ENCODE measurements around the gene PPP1R37. TPM values are rescaled to one million over a fixed set of nuclear protein-coding genes. Genes with fewer than 3 reads are reported as not detected.

Gene PPP1R37
- total and polyA plus RNA-seq, 2 of the 13 experiments (the other 11 are each of a cell fraction or from before 2014, with no cell fraction given): 9.0 to 14.3 TPM

GRCh38 chr19:45130888-45131615, 38.1 kb downstream of the PPP1R37 start (continued):
- TF ChIP-seq, protein P1, sequence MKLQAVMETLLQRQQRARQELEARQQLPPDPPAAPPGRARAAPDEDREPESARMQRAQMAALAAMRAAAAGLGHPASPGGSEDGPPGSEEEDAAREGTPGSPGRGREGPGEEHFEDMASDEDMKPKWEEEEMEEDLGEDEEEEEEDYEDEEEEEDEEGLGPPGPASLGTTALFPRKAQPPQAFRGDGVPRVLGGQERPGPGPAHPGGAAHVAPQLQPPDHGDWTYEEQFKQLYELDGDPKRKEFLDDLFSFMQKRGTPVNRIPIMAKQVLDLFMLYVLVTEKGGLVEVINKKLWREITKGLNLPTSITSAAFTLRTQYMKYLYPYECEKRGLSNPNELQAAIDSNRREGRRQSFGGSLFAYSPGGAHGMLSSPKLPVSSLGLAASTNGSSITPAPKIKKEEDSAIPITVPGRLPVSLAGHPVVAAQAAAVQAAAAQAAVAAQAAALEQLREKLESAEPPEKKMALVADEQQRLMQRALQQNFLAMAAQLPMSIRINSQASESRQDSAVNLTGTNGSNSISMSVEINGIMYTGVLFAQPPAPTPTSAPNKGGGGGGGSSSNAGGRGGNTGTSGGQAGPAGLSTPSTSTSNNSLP (IDR thresholded peaks at IDR 0.05; ENCODE audit: low read depth, low read length): no peak
- TF ChIP-seq, protein P2, sequence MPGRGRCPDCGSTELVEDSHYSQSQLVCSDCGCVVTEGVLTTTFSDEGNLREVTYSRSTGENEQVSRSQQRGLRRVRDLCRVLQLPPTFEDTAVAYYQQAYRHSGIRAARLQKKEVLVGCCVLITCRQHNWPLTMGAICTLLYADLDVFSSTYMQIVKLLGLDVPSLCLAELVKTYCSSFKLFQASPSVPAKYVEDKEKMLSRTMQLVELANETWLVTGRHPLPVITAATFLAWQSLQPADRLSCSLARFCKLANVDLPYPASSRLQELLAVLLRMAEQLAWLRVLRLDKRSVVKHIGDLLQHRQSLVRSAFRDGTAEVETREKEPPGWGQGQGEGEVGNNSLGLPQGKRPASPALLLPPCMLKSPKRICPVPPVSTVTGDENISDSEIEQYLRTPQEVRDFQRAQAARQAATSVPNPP (CRISPR knock-in tag; IDR thresholded peaks at IDR 0.05): no peak
- no peak for TF ChIP-seq TGIF2 (CRISPR knock-in tag; IDR thresholded peaks at IDR 0.05)
- no peak for TF ChIP-seq CEBPB (IDR thresholded peaks at IDR 0.05; ENCODE audit: borderline replicate concordance, low read depth, low read length)
- no peak for TF ChIP-seq MAFG (CRISPR knock-in tag; IDR thresholded peaks at IDR 0.05)
- no peak for TF ChIP-seq HMG20A (CRISPR knock-in tag; IDR thresholded peaks at IDR 0.05; ENCODE audit: borderline replicate concordance)
- no peak for TF ChIP-seq HOXA7 (CRISPR knock-in tag; IDR thresholded peaks at IDR 0.05)
- TF ChIP-seq ZBTB8A (CRISPR knock-in tag; IDR thresholded peaks at IDR 0.05; ENCODE audit: borderline replicate concordance, low read depth): no peak
- TF ChIP-seq FOXC1 (CRISPR knock-in tag; IDR thresholded peaks at IDR 0.05; ENCODE audit: borderline replicate concordance): no peak
- no peak for TF ChIP-seq CAMTA2 (CRISPR knock-in tag; IDR thresholded peaks at IDR 0.05; ENCODE audit: borderline replicate concordance)
- no peak for TF ChIP-seq ZNF550 (CRISPR knock-in tag; IDR thresholded peaks at IDR 0.05; ENCODE audit: borderline replicate concordance)
- no peak for TF ChIP-seq AGO1 (IDR thresholded peaks at IDR 0.05; ENCODE audit: low read depth, low read length, poor library complexity, severe bottlenecking)
- no peak for TF ChIP-seq ZNF652 (CRISPR knock-in tag; IDR thresholded peaks at IDR 0.05; ENCODE audit: borderline replicate concordance, low read depth)
- no peak for TF ChIP-seq ZNF17 (CRISPR knock-in tag; IDR thresholded peaks at IDR 0.05)
- TF ChIP-seq TP53 (CRISPR knock-in tag; conservative IDR thresholded peaks at IDR 0.05): no peak
- TF ChIP-seq, protein P3, sequence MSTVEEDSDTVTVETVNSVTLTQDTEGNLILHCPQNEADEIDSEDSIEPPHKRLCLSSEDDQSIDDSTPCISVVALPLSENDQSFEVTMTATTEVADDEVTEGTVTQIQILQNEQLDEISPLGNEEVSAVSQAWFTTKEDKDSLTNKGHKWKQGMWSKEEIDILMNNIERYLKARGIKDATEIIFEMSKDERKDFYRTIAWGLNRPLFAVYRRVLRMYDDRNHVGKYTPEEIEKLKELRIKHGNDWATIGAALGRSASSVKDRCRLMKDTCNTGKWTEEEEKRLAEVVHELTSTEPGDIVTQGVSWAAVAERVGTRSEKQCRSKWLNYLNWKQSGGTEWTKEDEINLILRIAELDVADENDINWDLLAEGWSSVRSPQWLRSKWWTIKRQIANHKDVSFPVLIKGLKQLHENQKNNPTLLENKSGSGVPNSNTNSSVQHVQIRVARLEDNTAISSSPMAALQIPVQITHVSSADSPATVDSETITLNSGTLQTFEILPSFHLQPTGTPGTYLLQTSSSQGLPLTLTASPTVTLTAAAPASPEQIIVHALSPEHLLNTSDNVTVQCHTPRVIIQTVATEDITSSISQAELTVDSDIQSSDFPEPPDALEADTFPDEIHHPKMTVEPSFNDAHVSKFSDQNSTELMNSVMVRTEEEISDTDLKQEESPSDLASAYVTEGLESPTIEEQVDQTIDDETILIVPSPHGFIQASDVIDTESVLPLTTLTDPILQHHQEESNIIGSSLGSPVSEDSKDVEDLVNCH (CRISPR knock-in tag; IDR thresholded peaks at IDR 0.05): no peak
- TF ChIP-seq, protein P4, sequence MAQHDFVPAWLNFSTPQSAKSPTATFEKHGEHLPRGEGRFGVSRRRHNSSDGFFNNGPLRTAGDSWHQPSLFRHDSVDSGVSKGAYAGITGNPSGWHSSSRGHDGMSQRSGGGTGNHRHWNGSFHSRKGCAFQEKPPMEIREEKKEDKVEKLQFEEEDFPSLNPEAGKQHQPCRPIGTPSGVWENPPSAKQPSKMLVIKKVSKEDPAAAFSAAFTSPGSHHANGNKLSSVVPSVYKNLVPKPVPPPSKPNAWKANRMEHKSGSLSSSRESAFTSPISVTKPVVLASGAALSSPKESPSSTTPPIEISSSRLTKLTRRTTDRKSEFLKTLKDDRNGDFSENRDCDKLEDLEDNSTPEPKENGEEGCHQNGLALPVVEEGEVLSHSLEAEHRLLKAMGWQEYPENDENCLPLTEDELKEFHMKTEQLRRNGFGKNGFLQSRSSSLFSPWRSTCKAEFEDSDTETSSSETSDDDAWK (CRISPR knock-in tag; IDR thresholded peaks at IDR 0.05): no peak
- no peak for TF ChIP-seq ZKSCAN8 (CRISPR knock-in tag; IDR thresholded peaks at IDR 0.05; ENCODE audit: borderline replicate concordance)

Data from HepG2 (cell line).